Uterus (tissue), 4 donors: ENCODE data around the gene YPEL3. TPM values are rescaled to one million over a fixed set of nuclear protein-coding genes. Genes with fewer than 3 reads are reported as not detected.

Experiments used
- DNase-seq, 2 donors: peaks; one replicate each; pipeline ENCODE4 v3.0.0-alpha.2; 2019 to 2020
- H3K27ac ChIP-seq, 2 donors: fragments of 200-600 bp; sonication (generic); 1 replicate in 1 of 2; 2 replicates in 1 of 2; pipeline ENCODE4 v1.5.1; 2016 to 2018
- H3K27me3 ChIP-seq, 2 donors: fragments of 200-600 bp; sonication (generic); one replicate each; pipeline ENCODE4 v1.5.1; 2018 to 2019; ENCODE audit warnings: control low read depth in 1 of 2
- H3K36me3 ChIP-seq, 2 donors: fragments of 200-600 bp; sonication (generic); one replicate each; pipeline ENCODE4 v1.5.1; 2019; ENCODE audit warnings: control low read depth in 1 of 2
- H3K4me1 ChIP-seq, 2 donors: fragments of 200-600 bp; sonication (generic); one replicate each; pipeline ENCODE4 v1.5.1; 2018 to 2019; ENCODE audit warnings: control low read depth in 1 of 2
- H3K4me3 ChIP-seq, 2 donors: fragments of 200-600 bp; sonication (generic); 1 replicate in 1 of 2; 2 replicates in 1 of 2; pipeline ENCODE4 v1.5.1; 2018 to 2019; ENCODE audit warnings: mild to moderate bottlenecking in 1 of 2
- H3K9me3 ChIP-seq, 2 donors: fragments of 200-600 bp; sonication (generic); one replicate each; pipeline ENCODE4 v1.5.1; 2019; ENCODE audit warnings: control low read depth in 1 of 2
- CTCF ChIP-seq, 4 experiments: fragments of 200-600 bp in 2 of 4; fragments of 450-650 bp in 2 of 4; sonication (generic) in 2 of 4; IDR thresholded peaks; one replicate each; pipeline ENCODE4 v1.5.1; 2016 to 2019; ENCODE audit warnings: antibody characterized with exemption in 4 of 4, mild to moderate bottlenecking in 2 of 4, moderate library complexity in 1 of 4
- POLR2A ChIP-seq, 2 donors: fragments of 450-650 bp; IDR thresholded peaks; one replicate each; pipeline ENCODE4 v1.6.1; 2016; ENCODE audit warnings: antibody characterized with exemption in 2 of 2, mild to moderate bottlenecking in 1 of 2, moderate library complexity in 1 of 2
- intact Hi-C: fragments of 100-400 bp; cut with DNase I; formaldehyde crosslinking; loops from one replicate; pipeline ENCODE4 v1.15.1; 2023; ENCODE audit warnings: low total_unique reads
- total RNA-seq, 4 donors: library from RNA; depleted of rRNA in 3 of 4; stranded (reverse); fragments of >200 nt in 3 of 4; gene quantifications; one replicate each; pipeline versions ENCODE4 v1.1.0 to v1.2.4, GENCODE V29; 2014 to 2023
- donor health status: DM: yes; HTN: yes; CAD: no.

The YPEL3 gene
- total RNA-seq, 4 donors from 2014 or later = 9.2 to 158 (median 36.4) TPM

GRCh38 chr16:30070490-30070889, 25.5 kb downstream of the YPEL3 start:
- Histone ChIP-seq H3K36me3 (no peaks in the 10 kb centered on the region), H3K4me1 (peaks cover 12 to 31% of the 10 kb centered on the region in 2 donors), H3K4me3 (no peak overlapping the region), H3K9me3 (no peaks in the 10 kb centered on the region), H3K27me3 (no peaks in the 10 kb centered on the region), H3K27ac (peak overlapping the region; percentile 63 to 67)
- TF ChIP-seq CTCF (IDR thresholded peaks at IDR 0.05) (no peak), POLR2A (IDR thresholded peaks at IDR 0.05) (no peak)
- no peak for DNase-seq
- intact Hi-C loops = no loop called here

- intact Hi-C loops = no loop called here
- no peaks in the 10 kb centered on the region for H3K27me3 ChIP-seq
- H3K36me3 ChIP-seq = no peaks in the 10 kb centered on the region
- TF ChIP-seq POLR2A (IDR thresholded peaks at IDR 0.05) = no peak
- TF ChIP-seq CTCF (IDR thresholded peaks at IDR 0.05) = no peak
- peaks cover 12 to 31% of the 10 kb centered on the region in 2 donors for H3K4me1 ChIP-seq
- H3K4me3 ChIP-seq = no peak overlapping the region
- peak overlapping the region; percentile 63 to 67 for H3K27ac ChIP-seq
- peak; percentile 57 to 60 for DNase-seq
- H3K9me3 ChIP-seq = no peaks in the 10 kb centered on the region
Observed at GRCh38 chr16:30069611-30070462, 26.2 kb downstream of the YPEL3 start.

DNA sequence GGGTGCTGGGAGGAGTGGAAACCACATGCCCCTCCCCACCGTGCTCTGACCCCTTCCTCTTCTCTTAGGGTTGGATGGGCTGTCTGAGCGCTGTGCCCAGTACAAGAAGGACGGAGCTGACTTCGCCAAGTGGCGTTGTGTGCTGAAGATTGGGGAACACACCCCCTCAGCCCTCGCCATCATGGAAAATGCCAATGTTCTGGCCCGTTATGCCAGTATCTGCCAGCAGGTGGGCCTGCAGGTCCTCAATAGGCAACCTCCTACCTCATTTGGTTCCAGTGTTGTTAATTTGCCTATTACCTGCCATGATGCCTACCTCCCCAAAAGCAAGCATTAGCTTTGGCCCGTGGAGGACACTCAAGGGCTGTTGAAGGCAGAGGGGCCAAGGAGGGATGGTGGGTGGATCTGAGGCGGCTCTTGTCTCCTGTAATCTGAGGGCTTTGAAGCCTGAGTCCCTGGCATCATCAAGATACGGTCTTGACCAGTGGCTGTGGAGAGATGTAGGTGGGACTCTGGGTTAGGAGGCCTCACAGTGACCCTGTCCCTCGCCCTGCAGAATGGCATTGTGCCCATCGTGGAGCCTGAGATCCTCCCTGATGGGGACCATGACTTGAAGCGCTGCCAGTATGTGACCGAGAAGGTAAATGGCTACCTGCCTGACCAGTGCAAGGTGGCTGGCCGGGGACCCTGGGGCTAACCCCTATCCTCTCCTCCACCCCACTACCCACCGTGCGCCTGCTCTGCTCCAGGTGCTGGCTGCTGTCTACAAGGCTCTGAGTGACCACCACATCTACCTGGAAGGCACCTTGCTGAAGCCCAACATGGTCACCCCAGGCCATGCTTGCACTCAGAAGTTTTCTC, 27.0 kb downstream of the YPEL3 start:
- Histone ChIP-seq H3K27ac (peak overlapping the region; percentile 63 to 67), H3K27me3 (no peaks in the 10 kb centered on the region), H3K9me3 (no peaks in the 10 kb centered on the region), H3K4me1 (peaks cover 12 to 31% of the 10 kb centered on the region in 2 donors), H3K4me3 (no peak overlapping the region), H3K36me3 (no peaks in the 10 kb centered on the region)
- no peak for DNase-seq
- no peak for TF ChIP-seq CTCF (IDR thresholded peaks at IDR 0.05)
- TF ChIP-seq POLR2A (IDR thresholded peaks at IDR 0.05) = no peak
- intact Hi-C loops = no loop called here

DNA sequence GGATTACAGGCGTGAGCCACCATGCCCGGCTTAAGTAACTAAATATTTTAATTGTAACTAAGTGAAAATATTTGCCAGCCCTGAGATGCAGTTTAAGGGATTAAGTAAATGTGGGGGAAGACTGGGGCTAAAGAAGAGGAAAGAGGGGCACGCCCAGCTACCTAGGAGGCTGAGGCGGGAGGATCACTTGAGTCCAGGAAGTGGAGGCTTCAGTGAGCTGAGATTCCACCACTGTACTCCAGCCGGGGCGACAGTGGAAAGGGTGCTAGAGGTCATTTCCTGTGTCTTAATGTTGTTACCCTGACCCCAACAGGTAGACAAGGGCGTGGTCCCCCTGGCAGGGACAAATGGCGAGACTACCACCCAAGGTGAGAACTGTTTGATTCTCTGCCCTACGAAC, 27.7 kb downstream of the YPEL3 start:
- no peaks in the 10 kb centered on the region for H3K9me3 ChIP-seq
- H3K36me3 ChIP-seq = no peaks in the 10 kb centered on the region
- H3K27me3 ChIP-seq = no peaks in the 10 kb centered on the region
- peak overlapping the region; percentile 9 to 43 for H3K27ac ChIP-seq
- no peak for DNase-seq
- intact Hi-C loops = no loop called here
- TF ChIP-seq POLR2A (IDR thresholded peaks at IDR 0.05) = no peak
- no peak for TF ChIP-seq CTCF (IDR thresholded peaks at IDR 0.05)
- no peak overlapping the region for H3K4me3 ChIP-seq
- H3K4me1 ChIP-seq = peaks cover 13 to 37% of the 10 kb centered on the region in 2 donors

DNA sequence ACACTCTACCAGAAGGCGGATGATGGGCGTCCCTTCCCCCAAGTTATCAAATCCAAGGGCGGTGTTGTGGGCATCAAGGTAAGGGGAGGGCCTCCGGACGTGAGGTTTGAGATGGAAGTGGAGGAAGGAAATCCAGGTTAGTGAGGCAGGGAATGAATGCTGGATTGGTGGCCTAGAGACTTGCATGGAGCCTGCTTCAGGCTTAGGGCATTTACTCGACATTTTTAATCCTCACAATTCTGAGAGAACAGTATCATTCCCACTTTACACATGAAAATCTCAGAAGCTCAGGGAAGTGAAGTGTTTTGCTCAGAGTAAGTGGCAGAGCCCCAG, 28.5 kb downstream of the YPEL3 start:
- Histone ChIP-seq H3K36me3 (no peaks in the 10 kb centered on the region), H3K27ac (peak overlapping the region; percentile 97 to 99), H3K27me3 (no peaks in the 10 kb centered on the region), H3K4me3 (peak overlapping the region in 1 of 2 donors; percentile 81), H3K4me1 (peaks cover 15 to 42% of the 10 kb centered on the region in 2 donors), H3K9me3 (no peaks in the 10 kb centered on the region)
- no peak for TF ChIP-seq POLR2A (IDR thresholded peaks at IDR 0.05)
- no peak for TF ChIP-seq CTCF (IDR thresholded peaks at IDR 0.05)
- intact Hi-C loops = no loop called here
- no peak for DNase-seq
